HL-60 (cell line): ENCODE measurements around the gene CEP135.

Experiments
- DNase-seq, 2 experiments: peaks; one replicate each; pipeline ENCODE4 v3.0.0-alpha.2; 2010 to 2020; ENCODE audit warnings: low read depth in 1 of 2, low spot score in 1 of 2
- H3K27ac ChIP-seq: fragments of 250-450 bp; sonication (Bioruptor Pico); replicated peaks from 2 replicates; pipeline ENCODE4 v1.5.1; 2020; ENCODE audit warnings: mild to moderate bottlenecking, moderate library complexity
- H3K27me3 ChIP-seq: fragments of 250-450 bp; sonication (Bioruptor Pico); 2 replicates; pipeline ENCODE4 v1.5.1; 2021; ENCODE audit warnings: mild to moderate bottlenecking, moderate library complexity; ENCODE audit not compliant: insufficient read depth, poor library complexity, severe bottlenecking
- H3K4me3 ChIP-seq: replicated peaks from 2 replicates; pipeline ENCODE4 v1.5.1; 2011; ENCODE audit warnings: mild to moderate bottlenecking, control low read depth, low read length; ENCODE audit not compliant: insufficient read depth
- CTCF ChIP-seq: IDR thresholded peaks from one replicate; pipeline ENCODE4 v1.5.1; 2011; ENCODE audit warnings: low read length, control low read depth, inconsistent platforms; ENCODE audit not compliant: insufficient read depth
- GABPA ChIP-seq: IDR thresholded peaks from 2 replicates; pipeline ENCODE4 v1.6.1; 2012; ENCODE audit warnings: low read depth
- POLR2AphosphoS5 ChIP-seq: IDR thresholded peaks from 2 replicates; pipeline ENCODE4 v1.6.1; 2012; ENCODE audit warnings: low read depth
- REST ChIP-seq: IDR thresholded peaks from 2 replicates; pipeline ENCODE4 v1.6.1; 2012; ENCODE audit warnings: low read depth; ENCODE audit not compliant: insufficient replicate concordance
- SPI1 ChIP-seq: IDR thresholded peaks from 2 replicates; pipeline ENCODE4 v1.6.1; 2012; ENCODE audit warnings: low read depth, mild to moderate bottlenecking, borderline replicate concordance

The CEP135 gene

GRCh38 chr4:56008206-56008605 is 59.5 kb downstream of the CEP135 start:
- H3K4me3 ChIP-seq, result no peak overlapping the region
- DNase-seq, result no peak
- H3K27ac ChIP-seq, result no peak overlapping the region
- TF ChIP-seq GABPA (no peak), CTCF (no peak), SPI1 (no peak), REST (no peak), POLR2AphosphoS5 (no peak)
- H3K27me3 ChIP-seq, result no peaks in the 10 kb centered on the region

- TF ChIP-seq CTCF, result no peak
- TF ChIP-seq REST, result no peak
- no peak for TF ChIP-seq SPI1
- TF ChIP-seq POLR2AphosphoS5, result no peak
- TF ChIP-seq GABPA, result no peak
- Histone ChIP-seq H3K27ac (no peak overlapping the region), H3K4me3 (no peak overlapping the region), H3K27me3 (no peaks in the 10 kb centered on the region)
- no peak for DNase-seq
Observed at GRCh38 chr4:56026596-56026995, 77.9 kb downstream of the CEP135 start.

- no peak for DNase-seq
- Histone ChIP-seq H3K27me3 (no peaks in the 10 kb centered on the region), H3K27ac (no peak overlapping the region), H3K4me3 (no peak overlapping the region)
- TF ChIP-seq GABPA (no peak), REST (no peak), POLR2AphosphoS5 (no peak), CTCF (no peak), SPI1 (no peak)
Observed at GRCh38 chr4:56028165-56028564, 79.4 kb downstream of the CEP135 start.
